Psoas muscle (tissue), 8 donors: ENCODE data around the gene HOXB8. TPM values are rescaled to one million over a fixed set of nuclear protein-coding genes. Genes with fewer than 3 reads are reported as not detected.
A peak's percentile ranks its signal among the peaks of the same experiment; 100 is the strongest.

Experiments
- ATAC-seq, 4 donors: fragments of 200-7000 bp; cut with Tn5 transposase; one replicate each; pipeline ENCODE4 v1.9.1; 2020; ENCODE audit warnings: moderate library complexity in 3 of 4, mild to moderate bottlenecking in 2 of 4
- DNase-seq, 2 donors: peaks; one replicate each; pipeline ENCODE4 v3.0.0-alpha.2; 2020
- H3K27ac ChIP-seq: fragments of 200-600 bp; one replicate; pipeline ENCODE4 v1.8.0; 2022
- H3K27me3 ChIP-seq, 3 donors: fragments of 200-600 bp in 1 of 3; one replicate each; pipeline versions ENCODE4 v1.6.1 to v1.8.0; 2013 to 2022; ENCODE audit warnings: low read length in 2 of 3, mild to moderate bottlenecking in 2 of 3, moderate library complexity in 1 of 3; ENCODE audit not compliant: insufficient read depth in 3 of 3
- H3K36me3 ChIP-seq, 2 donors: fragments of 200-600 bp in 1 of 2; one replicate each; pipeline versions ENCODE4 v1.6.1 to v1.8.0; 2013 to 2022; ENCODE audit warnings: low read depth in 1 of 2, mild to moderate bottlenecking in 1 of 2, moderate library complexity in 1 of 2; ENCODE audit not compliant: insufficient read depth in 1 of 2
- H3K4me1 ChIP-seq: fragments of 200-600 bp; one replicate; pipeline ENCODE4 v1.8.0; 2022
- H3K4me3 ChIP-seq: fragments of 200-600 bp; one replicate; pipeline ENCODE4 v1.8.0; 2022; ENCODE audit warnings: mild to moderate bottlenecking
- H3K9me3 ChIP-seq: fragments of 200-600 bp; one replicate; pipeline ENCODE4 v1.8.0; 2022
- WGBS, 3 donors: extraction: QIAGEN DNeasy Blood & Tissue Kit; methylation state at CpG; one replicate each; pipeline versions ENCODE4 v1.1.6 to v1.1.7; 2013; 5-methylcytosine and 5-hydroxymethylcytosine counted together
- intact Hi-C, 2 donors: fragments of 100-400 bp; cut with DNase I; formaldehyde crosslinking; loops; one replicate each; pipeline versions ENCODE4 v1.11.0 to v1.14.2; 2022
- polyA plus RNA-seq, 3 donors: library from polyadenylated mRNA; stranded (reverse); fragments of 200-250 nt; gene quantifications; one replicate each; pipeline ENCODE4 v1.2.3, GENCODE V29; 2013
- total RNA-seq, 4 donors: library from RNA; stranded (reverse); fragmentation: NEBNext Ultra II Directional in 2 of 4; extraction: Animal tissue kit (Norgen Biotek cat#: 25700) in 2 of 4; gene quantifications; one replicate each; pipeline versions ENCODE4 v1.2.1 to v1.2.4, GENCODE V29; 2021 to 2023
- TF ChIP-seq, protein P1 (sequence below): fragments of 200-600 bp; IDR thresholded peaks from one replicate; pipeline ENCODE4 v1.8.0; 2022; ENCODE audit warnings: antibody characterized with exemption
- donor health status: healthy with polysubstance abuse.
- donor health status: DM: no; HTN: no; CAD: no; lungs with moderate emphysema.
- donor health status: Bipolar disorder and iron deficiency.
- donor health status: healthy.
- donor health status: DM: yes; HTN: yes; CAD: no.
- donor health status: DM: no; HTN: no; CAD: no.
- donor health status: DM: no; HTN: no; CAD: no.
- donor health status: DM: yes; HTN: yes; CAD: no.

HOXB8 gene
- total and polyA plus RNA-seq, 7 donors: 0.05 to 0.10 (median 0.08) TPM; not detected in 4

DNA sequence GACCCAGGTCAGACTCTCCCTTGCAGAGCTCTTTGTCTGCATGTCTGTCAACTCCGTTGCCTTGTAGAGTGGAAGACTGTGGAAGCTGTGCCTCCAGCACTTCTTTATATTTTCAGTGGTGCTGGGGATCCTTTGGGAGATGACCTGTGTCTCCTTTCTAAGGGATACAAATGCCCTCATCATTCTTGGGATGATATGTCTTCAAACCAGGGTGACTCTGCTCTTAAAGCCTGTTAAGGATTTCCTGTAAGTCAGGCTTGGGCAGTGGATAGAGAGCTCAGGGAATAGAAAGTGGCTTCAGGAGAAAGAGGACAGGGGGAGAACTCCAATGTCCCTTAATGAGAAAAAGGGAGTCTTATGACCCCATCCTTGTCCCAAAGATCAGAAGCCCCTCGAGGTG lies 26.6 kb downstream of the HOXB8 start:
- Histone ChIP-seq H3K27me3 (peaks cover 0 to 85% (median 31%) of the 10 kb centered on the region in 3 donors), H3K27ac (no peak overlapping the region), H3K4me1 (peaks cover 9% of the 10 kb centered on the region), H3K36me3 (no peaks in the 10 kb centered on the region), H3K9me3 (no peaks in the 10 kb centered on the region), H3K4me3 (no peak overlapping the region)
- intact Hi-C loops: no loop called here
- TF ChIP-seq, protein P1, sequence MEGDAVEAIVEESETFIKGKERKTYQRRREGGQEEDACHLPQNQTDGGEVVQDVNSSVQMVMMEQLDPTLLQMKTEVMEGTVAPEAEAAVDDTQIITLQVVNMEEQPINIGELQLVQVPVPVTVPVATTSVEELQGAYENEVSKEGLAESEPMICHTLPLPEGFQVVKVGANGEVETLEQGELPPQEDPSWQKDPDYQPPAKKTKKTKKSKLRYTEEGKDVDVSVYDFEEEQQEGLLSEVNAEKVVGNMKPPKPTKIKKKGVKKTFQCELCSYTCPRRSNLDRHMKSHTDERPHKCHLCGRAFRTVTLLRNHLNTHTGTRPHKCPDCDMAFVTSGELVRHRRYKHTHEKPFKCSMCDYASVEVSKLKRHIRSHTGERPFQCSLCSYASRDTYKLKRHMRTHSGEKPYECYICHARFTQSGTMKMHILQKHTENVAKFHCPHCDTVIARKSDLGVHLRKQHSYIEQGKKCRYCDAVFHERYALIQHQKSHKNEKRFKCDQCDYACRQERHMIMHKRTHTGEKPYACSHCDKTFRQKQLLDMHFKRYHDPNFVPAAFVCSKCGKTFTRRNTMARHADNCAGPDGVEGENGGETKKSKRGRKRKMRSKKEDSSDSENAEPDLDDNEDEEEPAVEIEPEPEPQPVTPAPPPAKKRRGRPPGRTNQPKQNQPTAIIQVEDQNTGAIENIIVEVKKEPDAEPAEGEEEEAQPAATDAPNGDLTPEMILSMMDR: no peak
- ATAC-seq (no peak), DNase-seq (no peak)
- 46 to 59% (median 48%) methylated on average over 2 of the region's 2 CpGs for WGBS, 3 donors

DNA sequence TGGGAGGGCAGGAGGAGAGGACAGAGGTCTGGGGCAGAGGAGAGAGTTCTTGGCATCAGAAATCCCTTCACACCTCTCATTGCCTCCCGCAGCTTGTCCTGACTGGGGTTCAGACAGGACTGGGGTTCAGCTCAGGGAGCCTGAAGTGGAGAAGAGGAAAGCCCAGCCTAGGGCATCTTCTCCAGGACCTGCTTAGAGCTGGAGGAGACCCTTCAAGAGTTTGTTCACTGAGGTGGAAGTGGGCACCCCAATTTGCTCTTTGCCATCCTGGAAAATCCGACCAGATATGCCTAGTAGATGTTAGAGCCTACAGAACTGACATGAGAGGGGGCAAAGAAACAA lies 27.0 kb downstream of the HOXB8 start:
- DNase-seq: no peak
- no peak for ATAC-seq
- TF ChIP-seq, protein P1: no peak
- H3K27me3 ChIP-seq: peaks cover 0 to 85% (median 32%) of the 10 kb centered on the region in 3 donors
- intact Hi-C loops: no loop called here
- 74 to 93% (median 75%) methylated on average over 2 of the region's 2 CpGs for WGBS, 3 donors
- H3K4me1 ChIP-seq: peaks cover 9% of the 10 kb centered on the region
- H3K4me3 ChIP-seq: no peak overlapping the region
- H3K9me3 ChIP-seq: no peaks in the 10 kb centered on the region
- H3K36me3 ChIP-seq: no peaks in the 10 kb centered on the region
- H3K27ac ChIP-seq: no peak overlapping the region

DNA sequence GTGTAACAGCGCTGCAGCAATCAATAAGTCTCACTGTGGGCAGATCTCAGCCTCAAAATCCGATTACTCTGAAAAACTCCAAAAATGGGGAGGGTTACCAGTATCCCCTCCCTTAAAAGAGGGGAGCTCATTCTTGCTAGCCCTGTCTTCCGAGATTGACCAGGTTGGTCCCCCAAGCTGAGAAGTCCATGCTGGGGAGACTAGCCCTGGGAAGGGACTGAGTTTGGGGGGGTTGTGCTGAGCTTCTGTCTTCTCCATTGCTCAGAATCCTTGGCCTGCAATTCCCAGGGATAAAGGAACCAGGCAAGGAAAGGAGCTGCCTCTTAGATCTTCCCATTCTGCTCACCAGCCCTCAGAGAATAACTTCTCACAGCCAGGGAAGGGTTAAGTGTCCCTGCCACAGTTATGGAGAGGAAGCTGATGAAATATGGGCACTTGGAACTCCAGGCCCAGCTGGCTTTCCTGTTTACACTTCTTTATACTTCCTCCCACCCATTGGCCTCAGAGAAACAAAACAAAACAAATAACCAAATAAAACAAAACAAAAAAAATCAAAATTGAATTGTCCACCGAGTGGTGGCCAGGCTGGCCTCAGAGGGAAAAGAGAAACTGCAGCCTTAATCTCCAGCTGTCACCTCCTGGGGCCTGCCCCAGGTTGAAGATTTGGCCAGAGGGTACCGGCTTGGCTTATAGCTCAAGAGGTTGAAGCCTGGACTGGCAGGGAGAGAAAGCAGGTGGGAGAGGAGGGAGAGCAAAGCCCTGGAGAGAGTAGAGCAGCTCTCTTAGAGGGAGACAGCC lies 27.6 kb downstream of the HOXB8 start:
- Histone ChIP-seq H3K4me1 (peaks cover 9% of the 10 kb centered on the region), H3K27ac (no peak overlapping the region), H3K27me3 (peaks cover 0 to 86% (median 33%) of the 10 kb centered on the region in 3 donors), H3K9me3 (no peaks in the 10 kb centered on the region), H3K36me3 (no peaks in the 10 kb centered on the region), H3K4me3 (no peak overlapping the region)
- TF ChIP-seq, protein P1: no peak
- ATAC-seq (no peak), DNase-seq (no peak)
- 59 to 71% (median 69%) methylated on average over 5 of the region's 5 CpGs for WGBS, 3 donors
- intact Hi-C loops: no loop called here

DNA sequence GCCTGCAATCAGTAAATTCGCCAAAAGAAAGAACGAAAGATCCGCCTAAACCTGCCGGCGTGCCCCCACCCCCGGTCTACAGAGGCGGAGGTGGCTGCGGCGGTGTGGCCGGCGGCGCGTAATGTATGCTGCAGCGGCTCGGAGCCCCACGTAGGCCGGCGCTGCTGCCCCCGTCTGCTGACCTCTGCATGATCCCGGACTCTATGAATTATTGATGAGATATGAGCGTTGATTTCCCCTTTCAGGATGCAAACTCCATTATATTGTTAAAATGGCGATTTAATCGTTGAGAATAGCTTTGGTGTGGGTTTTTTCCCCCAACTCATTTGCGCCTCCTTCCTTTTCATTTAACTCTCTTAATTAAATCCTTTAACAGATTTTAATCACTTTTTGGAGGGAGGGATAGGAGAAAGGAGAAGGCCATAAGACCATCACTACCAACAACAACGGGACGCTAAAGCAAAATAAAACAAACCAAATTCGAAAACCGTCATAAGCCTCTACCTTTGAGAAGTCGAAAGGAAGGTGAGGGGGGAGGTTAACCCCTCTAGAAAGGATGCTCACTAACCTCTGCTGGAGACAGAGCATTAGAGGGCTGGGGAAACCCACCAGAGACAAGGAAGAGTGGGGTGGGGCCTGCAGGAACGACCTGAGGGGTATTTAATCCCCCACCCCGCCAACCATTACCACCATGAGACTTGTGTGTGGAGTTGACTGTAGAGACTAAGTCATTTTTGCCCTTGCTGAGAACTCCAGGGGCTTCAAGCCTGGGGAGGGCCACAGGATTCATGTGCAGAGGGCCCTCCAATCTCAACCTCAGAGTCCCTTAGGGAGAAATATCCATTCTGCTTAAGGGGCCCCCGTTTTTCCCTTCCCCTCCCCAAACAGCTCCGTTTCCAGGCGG lies 28.5 kb downstream of the HOXB8 start:
- Histone ChIP-seq H3K27ac (peak overlapping the region; percentile 61), H3K4me3 (peak overlapping the region; percentile 78), H3K27me3 (peaks cover 0 to 86% (median 40%) of the 10 kb centered on the region in 3 donors), H3K36me3 (no peaks in the 10 kb centered on the region), H3K4me1 (peaks cover 9% of the 10 kb centered on the region), H3K9me3 (no peaks in the 10 kb centered on the region)
- ATAC-seq (no peak), DNase-seq (no peak)
- 27 to 46% (median 33%) methylated on average over 34 of the region's 34 CpGs for WGBS, 3 donors
- TF ChIP-seq, protein P1: no peak
- intact Hi-C loops: no loop called here
